ENCODE results near the gene HSPA4L. TPM values are rescaled to one million over a fixed set of nuclear protein-coding genes. Genes with fewer than 3 reads are reported as not detected.

The HSPA4L gene
- total RNA-seq, 3 donors from 2014 or later (not counting 1 experiment from before 2014, with no cell fraction given): not detected

DNA sequence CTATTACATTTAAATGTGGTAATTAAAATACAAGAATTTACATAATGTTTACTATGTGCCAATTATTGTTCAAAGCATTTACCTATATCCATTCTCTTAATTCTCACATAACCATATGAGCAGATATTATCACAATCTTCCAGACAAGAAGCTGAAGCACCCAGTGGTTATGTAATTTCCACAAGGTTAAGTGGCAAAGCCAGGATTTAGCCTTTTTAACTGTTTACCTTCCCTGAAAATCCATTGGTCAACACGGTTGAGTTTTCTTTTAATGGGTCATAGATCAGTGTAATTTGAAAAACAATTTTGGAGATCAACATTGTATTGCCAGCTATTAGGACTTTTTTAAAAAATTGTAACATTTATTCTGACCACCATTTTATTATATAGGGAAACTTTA, 11.4 kb downstream of the HSPA4L start:
- ATAC-seq (no peak), DNase-seq (no peak)
- Histone ChIP-seq H3K27me3 (ENCODE audit: control insufficient read depth, insufficient read depth, low read length) (peaks cover 3% of the 10 kb centered on the region), H3K9me3 (ENCODE audit: control insufficient read depth, insufficient read depth, low read length) (no peaks in the 10 kb centered on the region), H3K36me3 (ENCODE audit: control insufficient read depth, insufficient read depth, low read length) (no peaks in the 10 kb centered on the region), H3K4me1 (ENCODE audit: control insufficient read depth, insufficient read depth, low read length) (no peaks in the 10 kb centered on the region), H3K27ac (ENCODE audit: low read length) (no peak overlapping the region), H3K4me3 (ENCODE audit: low read length) (no peak overlapping the region)
- Mint-ChIP-seq H3K4me1 (no peaks in the 10 kb centered on the region), H3K27ac (no peak overlapping the region), H3K9me3 (peaks cover 0 to 3% of the 10 kb centered on the region in 2 donors), H3K27me3 (ENCODE audit: low read depth in 2 of 2) (peaks cover 9 to 25% of the 10 kb centered on the region in 2 donors), H3K4me3 (no peak overlapping the region), H3K36me3 (no peaks in the 10 kb centered on the region)
- 100% methylated on average over 1 of the region's 1 CpG for WGBS (ENCODE audit: insufficient coverage)
- no peak for TF ChIP-seq CTCF (IDR thresholded peaks at IDR 0.05)
- intact Hi-C loops (cut with micrococcal nuclease): no loop called here

- Mint-ChIP-seq H3K36me3 (no peaks in the 10 kb centered on the region), H3K4me3 (no peak overlapping the region), H3K4me1 (no peaks in the 10 kb centered on the region), H3K27ac (no peak overlapping the region), H3K27me3 (ENCODE audit: low read depth in 2 of 2) (peaks cover 0 to 6% of the 10 kb centered on the region in 2 donors), H3K9me3 (no peaks in the 10 kb centered on the region)
- ATAC-seq: no peak
- no peak overlapping the region for H3K27ac ChIP-seq (ENCODE audit: low read length)
- H3K9me3 ChIP-seq (ENCODE audit: control insufficient read depth, insufficient read depth, low read length): no peaks in the 10 kb centered on the region
- H3K4me1 ChIP-seq (ENCODE audit: control insufficient read depth, insufficient read depth, low read length): no peaks in the 10 kb centered on the region
- intact Hi-C loops (cut with micrococcal nuclease): no loop called here
- H3K4me3 ChIP-seq (ENCODE audit: low read length): no peak overlapping the region
- DNase-seq: no peak
- H3K27me3 ChIP-seq (ENCODE audit: control insufficient read depth, insufficient read depth, low read length): peaks cover 3% of the 10 kb centered on the region
- no peak for TF ChIP-seq CTCF (IDR thresholded peaks at IDR 0.05)
- H3K36me3 ChIP-seq (ENCODE audit: control insufficient read depth, insufficient read depth, low read length): no peaks in the 10 kb centered on the region
Measured at GRCh38 chr4:127799711-127800110, 17.6 kb downstream of the HSPA4L start.

DNA sequence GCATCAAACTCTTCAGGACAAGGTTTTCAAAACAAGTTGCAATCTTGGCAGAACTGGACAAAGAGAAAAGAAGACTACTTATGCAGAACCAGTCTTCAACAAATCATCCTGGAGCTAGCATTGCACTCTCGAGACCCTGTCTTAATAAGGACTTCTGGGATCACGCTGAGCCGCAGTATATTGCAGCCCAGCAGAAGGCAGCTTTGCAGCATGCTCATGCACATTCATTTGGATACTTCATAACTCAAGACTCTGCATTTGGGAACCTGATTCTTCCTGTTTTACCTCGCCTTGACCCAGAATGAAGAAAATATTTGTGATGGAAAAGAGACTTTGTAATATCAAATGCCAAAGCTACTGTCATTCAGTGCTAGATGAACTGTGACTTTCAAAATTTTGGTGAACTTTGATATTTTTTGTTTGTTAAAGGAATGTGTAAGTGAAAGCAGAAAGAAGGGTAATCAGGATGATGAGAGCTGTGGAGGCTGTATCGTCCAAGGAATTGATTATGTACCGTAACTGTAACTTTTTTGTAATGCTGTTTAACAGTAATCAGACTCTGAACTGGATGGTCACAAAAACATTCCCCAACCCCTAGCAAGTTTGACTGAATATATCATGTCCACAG, 27.2 kb downstream of the HSPA4L start:
- H3K9me3 ChIP-seq (ENCODE audit: control insufficient read depth, insufficient read depth, low read length): no peaks in the 10 kb centered on the region
- ATAC-seq (no peak), DNase-seq (peak in 1 of 2 donors; percentile 3)
- intact Hi-C loops (cut with micrococcal nuclease): no loop called here
- no peak overlapping the region for H3K4me3 Mint-ChIP-seq
- H3K4me1 ChIP-seq (ENCODE audit: control insufficient read depth, insufficient read depth, low read length): no peaks in the 10 kb centered on the region
- peaks cover 2% of the 10 kb centered on the region for H3K27me3 ChIP-seq (ENCODE audit: control insufficient read depth, insufficient read depth, low read length)
- H3K9me3 Mint-ChIP-seq: no peaks in the 10 kb centered on the region
- H3K4me3 ChIP-seq (ENCODE audit: low read length): no peak overlapping the region
- H3K4me1 Mint-ChIP-seq: no peaks in the 10 kb centered on the region
- 89% methylated on average over 5 of the region's 6 CpGs for WGBS (ENCODE audit: insufficient coverage)
- no peaks in the 10 kb centered on the region for H3K36me3 ChIP-seq (ENCODE audit: control insufficient read depth, insufficient read depth, low read length)
- TF ChIP-seq CTCF (IDR thresholded peaks at IDR 0.05): no peak
- H3K27me3 Mint-ChIP-seq (ENCODE audit: low read depth in 2 of 2): no peaks in the 10 kb centered on the region
- H3K27ac Mint-ChIP-seq: no peak overlapping the region
- no peaks in the 10 kb centered on the region for H3K36me3 Mint-ChIP-seq
- H3K27ac ChIP-seq (ENCODE audit: low read length): no peak overlapping the region

DNA sequence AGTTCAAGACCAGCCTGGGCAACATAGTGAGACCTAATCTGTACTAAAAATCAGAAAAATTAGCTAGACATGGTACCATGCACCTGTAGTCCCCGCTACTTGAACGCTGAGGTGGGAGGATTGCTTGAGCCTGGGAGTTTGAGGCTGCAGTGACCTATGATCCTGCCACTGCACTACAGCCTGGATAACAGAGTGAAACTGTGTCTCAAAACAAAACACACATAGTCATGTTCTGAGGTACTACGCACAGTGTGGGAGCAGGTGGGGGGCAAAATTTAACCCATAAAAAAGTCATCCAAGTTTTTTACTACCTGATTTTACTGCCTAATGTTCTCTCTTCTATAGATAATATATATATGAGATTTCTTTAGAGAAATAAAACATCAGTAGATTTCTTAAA, 28.4 kb downstream of the HSPA4L start:
- H3K36me3 Mint-ChIP-seq: no peaks in the 10 kb centered on the region
- no peaks in the 10 kb centered on the region for H3K27me3 Mint-ChIP-seq (ENCODE audit: low read depth in 2 of 2)
- intact Hi-C loops (cut with micrococcal nuclease): no loop called here

More for the DNA sequence above, 28.4 kb downstream of the HSPA4L start:
- Histone ChIP-seq H3K4me3 (ENCODE audit: low read length) (no peak overlapping the region), H3K36me3 (ENCODE audit: control insufficient read depth, insufficient read depth, low read length) (no peaks in the 10 kb centered on the region), H3K4me1 (ENCODE audit: control insufficient read depth, insufficient read depth, low read length) (no peaks in the 10 kb centered on the region), H3K27ac (ENCODE audit: low read length) (no peak overlapping the region), H3K27me3 (ENCODE audit: control insufficient read depth, insufficient read depth, low read length) (peaks cover 2% of the 10 kb centered on the region), H3K9me3 (ENCODE audit: control insufficient read depth, insufficient read depth, low read length) (no peaks in the 10 kb centered on the region)
- no peak overlapping the region for H3K27ac Mint-ChIP-seq
- ATAC-seq: no peak
- WGBS (ENCODE audit: insufficient coverage): 97% methylated on average over 2 of the region's 3 CpGs
- no peak for DNase-seq
- TF ChIP-seq CTCF (IDR thresholded peaks at IDR 0.05): no peak
- no peak overlapping the region for H3K4me3 Mint-ChIP-seq
- no peaks in the 10 kb centered on the region for H3K4me1 Mint-ChIP-seq
- no peaks in the 10 kb centered on the region for H3K9me3 Mint-ChIP-seq
